Activated naive CD4-positive, alpha-beta T cell treated with anti-CD3 and anti-CD28 coated beads, Interleukin-2, amount 10 ng/mL, durations not matched to agents 7 days and 5 days (primary cell): Measurements from ENCODE around the gene CLIP4.

ENCODE experiments used
- CTCF ChIA-PET: fragments of 350-600 bp; sonication (Branson Sonifier 250); formaldehyde crosslinking; loops from one replicate; lab custom pipeline; 2021; ENCODE audit warnings: antibody characterized with exemption; lab: Charles Lee
- DNase-seq: peaks from one replicate; pipeline ENCODE4 v3.0.0-alpha.2; 2020
- H3K27ac Mint-ChIP-seq: one replicate; pipeline ENCODE4 v1.8.0; 2021; ENCODE audit warnings: mild to moderate bottlenecking, moderate library complexity, mixed read lengths
- H3K27me3 Mint-ChIP-seq: one replicate; pipeline ENCODE4 v1.8.0; 2021; ENCODE audit warnings: mild to moderate bottlenecking, mixed read lengths
- H3K36me3 Mint-ChIP-seq: one replicate; pipeline ENCODE4 v1.8.0; 2021; ENCODE audit warnings: mixed read lengths
- H3K4me1 Mint-ChIP-seq: one replicate; pipeline ENCODE4 v1.8.0; 2021; ENCODE audit warnings: mixed read lengths
- H3K4me3 Mint-ChIP-seq: one replicate; pipeline ENCODE4 v1.8.0; 2021; ENCODE audit warnings: mild to moderate bottlenecking, moderate library complexity, mixed read lengths
- H3K9me3 Mint-ChIP-seq: one replicate; pipeline ENCODE4 v1.8.0; 2021; ENCODE audit warnings: mixed read lengths

The CLIP4 gene

DNA sequence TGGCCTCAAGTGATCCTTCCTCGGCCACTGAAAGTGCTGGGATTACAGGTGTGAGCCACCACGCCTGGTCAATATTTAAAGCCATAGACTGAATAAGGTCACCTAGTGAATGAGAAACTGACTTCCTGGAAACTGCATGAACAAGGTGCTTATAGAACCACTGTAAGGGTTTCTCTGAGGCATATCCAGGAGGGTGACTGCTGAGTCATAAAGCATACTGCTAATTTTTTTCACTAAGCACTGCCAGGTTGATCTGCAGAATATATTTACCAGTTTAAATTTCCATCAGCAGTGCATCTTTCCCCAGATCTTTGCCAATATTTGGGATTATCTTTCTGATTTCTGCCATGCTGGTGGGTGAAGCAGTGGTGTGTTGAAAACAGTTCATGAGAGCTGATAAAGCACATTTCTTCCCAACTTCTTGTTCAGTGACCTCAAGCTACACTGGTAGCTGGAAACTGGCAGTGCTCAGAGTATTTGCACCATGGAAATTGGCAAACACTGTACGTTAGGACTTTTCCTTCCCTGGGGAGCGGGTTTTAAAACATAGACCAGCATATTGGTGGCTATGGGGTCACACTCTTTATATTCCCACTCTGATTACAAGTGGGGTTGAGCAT lies 4.2 kb upstream of the CLIP4 start:
- Mint-ChIP-seq H3K4me3 (no peak overlapping the region), H3K27me3 (peaks cover 20% of the 10 kb centered on the region), H3K9me3 (no peaks in the 10 kb centered on the region), H3K4me1 (peaks cover 24% of the 10 kb centered on the region), H3K36me3 (peaks cover 1% of the 10 kb centered on the region), H3K27ac (no peak overlapping the region)
- no peak for DNase-seq
- CTCF ChIA-PET: interaction anchor here (0.7 kb wide), 1 partner anchor 36 kb away, joined by 3 read pairs; no protein-coding TSS in a partner anchor

DNA sequence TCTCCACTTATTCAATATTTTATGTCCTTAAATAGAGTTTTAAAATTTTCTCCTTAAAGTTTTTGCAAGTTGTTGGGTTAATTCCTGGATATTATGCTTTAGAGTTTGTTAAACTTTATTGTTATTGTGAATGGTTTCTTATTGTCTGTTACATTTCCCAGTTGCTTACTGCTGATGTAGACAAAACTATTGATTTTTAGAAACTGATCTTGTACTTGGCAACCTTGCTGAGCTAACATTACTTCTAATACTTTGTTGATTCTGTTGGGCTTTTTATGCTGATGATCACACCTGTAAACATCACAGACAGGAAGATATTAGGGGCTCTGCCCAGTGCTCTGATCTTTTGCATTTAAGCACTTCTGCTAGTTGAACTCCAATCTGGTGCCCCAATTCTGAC lies 2.8 kb upstream of the CLIP4 start:
- Mint-ChIP-seq H3K36me3 (peaks cover 1% of the 10 kb centered on the region), H3K4me1 (peaks cover 37% of the 10 kb centered on the region), H3K27ac (no peak overlapping the region), H3K9me3 (no peaks in the 10 kb centered on the region), H3K27me3 (peaks cover 20% of the 10 kb centered on the region), H3K4me3 (no peak overlapping the region)
- CTCF ChIA-PET: interaction anchor here (1.2 kb wide), 1 partner anchor 97 kb away, joined by 3 read pairs; no protein-coding TSS in a partner anchor
- DNase-seq: no peak

DNA sequence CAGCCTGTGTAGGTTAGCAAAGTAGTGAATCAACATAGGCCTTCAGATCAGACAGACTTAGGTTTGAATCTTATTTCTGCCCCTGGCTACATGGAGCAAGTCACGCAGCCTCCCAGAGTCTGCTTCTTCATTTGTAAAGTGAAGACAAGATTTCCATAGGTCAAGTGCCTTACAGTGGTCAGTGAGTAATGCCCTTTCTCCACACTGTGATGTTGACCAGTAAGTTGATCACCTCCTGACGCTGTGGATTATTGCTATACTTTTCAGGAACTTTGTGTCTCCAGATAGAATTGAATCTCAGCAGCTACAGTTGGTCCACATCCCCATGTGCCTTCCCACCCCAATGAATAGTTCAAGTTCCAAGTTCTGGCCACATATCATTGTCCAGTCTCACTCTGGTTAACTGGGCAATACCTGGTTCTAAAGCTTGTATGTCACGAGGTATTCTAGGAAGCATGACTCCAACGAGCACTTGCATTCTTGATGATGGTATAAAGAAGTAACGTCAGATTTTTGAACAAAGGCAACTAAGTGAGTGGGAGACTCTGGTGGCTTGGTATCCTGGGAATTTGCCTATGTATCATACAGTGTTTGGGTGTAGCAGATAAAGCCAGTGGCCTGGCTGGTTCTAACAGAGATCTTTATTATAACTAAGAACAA lies 2.1 kb upstream of the CLIP4 start:
- CTCF ChIA-PET: interaction anchor here (1.2 to 1.3 kb wide), 2 partner anchors 12 to 98 kb away, joined by 3 read pairs; no protein-coding TSS in a partner anchor
- peaks cover 20% of the 10 kb centered on the region for H3K27me3 Mint-ChIP-seq
- DNase-seq: no peak
- no peak overlapping the region for H3K4me3 Mint-ChIP-seq
- no peaks in the 10 kb centered on the region for H3K9me3 Mint-ChIP-seq
- no peak overlapping the region for H3K27ac Mint-ChIP-seq
- peaks cover 6% of the 10 kb centered on the region for H3K36me3 Mint-ChIP-seq
- H3K4me1 Mint-ChIP-seq: peaks cover 45% of the 10 kb centered on the region

DNA sequence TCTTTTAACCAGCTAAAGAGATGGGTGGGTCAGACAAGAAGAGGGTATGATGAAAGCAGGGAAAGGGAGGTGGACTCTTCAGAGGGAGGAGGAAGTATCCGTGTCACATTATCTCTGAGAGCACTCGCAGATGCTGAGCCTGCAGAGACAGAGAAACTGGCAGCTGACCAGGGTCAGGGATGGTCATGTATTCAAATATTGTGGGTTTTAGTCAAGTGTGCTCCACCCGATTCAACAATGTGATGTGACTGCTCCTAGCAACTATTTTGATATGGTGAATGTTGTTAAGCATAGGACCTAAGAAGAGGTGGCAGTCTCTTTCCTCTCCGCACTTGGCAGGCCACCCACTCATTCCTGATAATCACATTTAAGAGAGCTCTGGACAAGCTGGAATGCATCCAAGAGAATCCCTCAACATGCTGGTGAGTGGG lies 1.3 kb upstream of the CLIP4 start:
- DNase-seq: no peak
- Mint-ChIP-seq H3K9me3 (no peaks in the 10 kb centered on the region), H3K4me3 (peak overlapping the region; percentile 91), H3K27me3 (peaks cover 20% of the 10 kb centered on the region), H3K4me1 (peaks cover 51% of the 10 kb centered on the region), H3K36me3 (peaks cover 6% of the 10 kb centered on the region), H3K27ac (peak overlapping the region; percentile 96)
- CTCF ChIA-PET: interaction anchor here (1.3 kb wide), 1 partner anchor 12 kb away, joined by 3 read pairs; no protein-coding TSS in a partner anchor

DNA sequence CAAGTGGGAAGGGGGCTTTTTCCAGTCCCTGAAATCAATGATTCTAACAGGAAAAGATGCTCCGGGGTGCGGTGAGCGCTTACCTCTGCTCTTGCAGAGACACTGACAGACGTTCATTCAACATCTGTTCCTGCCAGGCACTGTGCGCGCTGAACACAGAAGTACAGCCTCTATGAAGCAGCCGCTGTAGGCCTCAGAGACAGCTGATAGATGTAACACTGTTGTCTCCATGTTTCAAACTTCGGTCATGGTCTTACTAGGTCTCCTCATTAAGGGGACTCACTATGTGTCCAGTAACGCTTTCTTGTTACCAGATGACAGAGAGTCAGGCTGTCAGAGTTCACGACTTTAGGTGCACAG lies 649 bp upstream of the CLIP4 start:
- Mint-ChIP-seq H3K27me3 (peaks cover 20% of the 10 kb centered on the region), H3K4me1 (peaks cover 58% of the 10 kb centered on the region), H3K4me3 (peak overlapping the region; percentile 91), H3K27ac (peak overlapping the region; percentile 96), H3K9me3 (no peaks in the 10 kb centered on the region), H3K36me3 (peaks cover 7% of the 10 kb centered on the region)
- CTCF ChIA-PET: interaction anchor here (1.3 kb wide), 1 partner anchor 11 kb away, joined by 3 read pairs; no protein-coding TSS in a partner anchor
- no peak for DNase-seq

DNA sequence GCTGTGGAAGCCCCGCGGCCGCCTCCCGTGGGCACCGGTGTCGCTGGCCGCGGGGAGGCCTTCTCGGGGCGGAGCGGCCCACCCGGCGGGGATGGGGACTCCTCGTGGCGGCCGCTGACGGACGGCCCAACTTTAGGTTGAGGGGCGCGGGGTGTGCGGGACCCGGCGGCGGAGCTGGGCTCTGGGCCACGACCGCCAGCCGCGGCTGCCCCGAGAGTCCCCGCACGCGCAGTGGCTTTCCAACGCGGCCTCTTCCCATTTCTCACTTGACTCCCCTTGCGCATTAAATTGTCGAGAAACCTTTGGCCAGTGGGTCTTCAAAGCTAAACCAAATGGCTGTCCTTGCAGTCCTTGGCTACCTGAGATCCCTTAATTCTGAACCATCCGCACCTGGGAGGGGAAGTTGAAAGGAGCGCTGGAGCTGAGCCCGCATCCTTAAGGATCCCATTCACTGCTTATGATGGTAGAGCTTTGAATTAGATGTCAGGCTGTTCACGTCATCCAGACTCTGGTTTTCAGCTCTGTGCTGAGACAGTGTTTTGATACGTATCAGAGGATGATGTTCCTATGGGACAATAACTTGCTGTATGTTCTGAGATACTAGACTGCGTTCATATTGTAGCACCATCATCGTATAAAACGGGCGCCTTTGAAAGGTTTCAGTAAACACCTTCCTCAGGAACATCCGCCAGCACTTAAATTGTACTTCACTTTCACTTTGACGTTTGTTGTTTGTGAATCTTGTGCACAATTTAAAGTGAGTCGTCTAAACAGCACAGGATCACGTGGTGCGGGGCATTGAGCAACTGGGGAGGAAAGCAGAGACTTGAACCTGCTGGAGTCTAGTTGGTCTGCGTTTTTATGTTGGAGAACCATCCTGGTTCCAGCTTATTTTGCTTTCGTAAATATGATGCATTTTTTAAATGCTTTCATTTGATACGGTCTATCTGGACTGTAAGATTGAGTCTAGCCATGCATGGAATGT lies 874 bp downstream of the CLIP4 start:
- Mint-ChIP-seq H3K27me3 (peaks cover 20% of the 10 kb centered on the region), H3K27ac (peak overlapping the region; percentile 99), H3K36me3 (peaks cover 13% of the 10 kb centered on the region), H3K4me1 (peaks cover 58% of the 10 kb centered on the region), H3K4me3 (peak overlapping the region; percentile 89), H3K9me3 (no peaks in the 10 kb centered on the region)
- peak; percentile 91 for DNase-seq
- CTCF ChIA-PET: interaction anchor here (0.8 to 1.5 kb wide), 2 partner anchors 13 to 157 kb away, joined by 5 to 6 read pairs; no protein-coding TSS in a partner anchor

DNA sequence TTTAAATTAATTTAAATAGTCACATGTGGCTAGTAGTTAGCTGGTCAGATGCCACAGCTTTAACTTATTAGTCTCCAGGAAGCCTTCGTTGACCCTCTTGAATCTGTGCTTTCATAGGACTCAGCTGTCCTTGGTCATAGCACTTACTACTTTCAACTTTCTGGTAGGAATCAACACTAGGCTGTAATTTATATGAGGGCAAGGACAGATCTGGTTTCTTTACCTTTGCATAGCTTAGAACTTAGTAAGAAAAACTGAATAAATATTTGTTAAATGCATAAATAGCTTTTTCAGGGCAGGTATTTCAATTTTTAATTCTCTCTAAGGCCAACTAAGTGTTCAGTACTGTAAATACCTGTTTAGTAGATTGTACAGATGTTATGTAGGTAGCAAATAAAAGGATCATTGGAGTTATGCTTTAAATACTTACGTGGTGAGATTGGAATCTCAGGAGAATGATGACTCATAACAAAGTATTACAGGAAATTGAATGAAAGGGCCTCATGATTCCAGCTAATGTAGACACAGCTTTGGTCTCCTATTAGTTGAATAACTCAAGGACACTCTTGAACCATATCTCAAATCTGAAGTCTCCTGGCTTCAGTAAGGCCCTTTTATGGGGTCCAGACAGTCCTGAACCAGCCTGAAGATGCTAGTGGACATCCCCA lies 2.6 kb downstream of the CLIP4 start:
- peaks cover 56% of the 10 kb centered on the region for H3K4me1 Mint-ChIP-seq

DNA sequence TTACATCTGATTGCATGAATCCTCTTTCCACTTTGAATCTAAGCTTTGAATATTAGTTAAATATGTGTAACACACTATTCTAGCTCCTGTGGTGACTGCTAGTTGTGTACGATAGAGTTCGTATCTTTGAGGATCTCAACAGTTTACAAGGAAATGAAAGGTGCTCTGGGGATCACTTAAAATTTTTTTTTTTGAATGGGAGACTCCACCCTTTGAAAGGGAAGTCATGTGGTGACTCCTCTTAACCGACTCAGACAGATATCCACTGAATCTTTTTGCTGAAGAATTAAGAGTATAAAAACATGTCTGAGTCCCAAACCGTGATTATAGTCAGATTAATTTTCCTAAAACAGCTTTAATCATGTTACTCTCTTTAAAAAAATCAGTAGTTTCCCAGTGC lies 4.0 kb downstream of the CLIP4 start:
- DNase-seq: no peak
- Mint-ChIP-seq H3K27ac (peak overlapping the region; percentile 82), H3K4me1 (peaks cover 58% of the 10 kb centered on the region), H3K36me3 (peaks cover 39% of the 10 kb centered on the region), H3K4me3 (peak overlapping the region; percentile 43), H3K9me3 (peaks cover 10% of the 10 kb centered on the region), H3K27me3 (peaks cover 7% of the 10 kb centered on the region)
- CTCF ChIA-PET: interaction anchor here (0.6 kb wide), 1 partner anchor 11 kb away, joined by 3 read pairs; no protein-coding TSS in a partner anchor

More for the DNA sequence above, 2.6 kb downstream of the CLIP4 start:
- CTCF ChIA-PET: interaction anchor here (0.6 to 1.3 kb wide), 2 partner anchors 12 to 551 kb away, joined by 3 read pairs; no protein-coding TSS in a partner anchor
- Mint-ChIP-seq H3K36me3 (peaks cover 27% of the 10 kb centered on the region), H3K27ac (peak overlapping the region; percentile 99), H3K27me3 (peaks cover 19% of the 10 kb centered on the region), H3K9me3 (no peaks in the 10 kb centered on the region), H3K4me3 (peak overlapping the region; percentile 89)
- DNase-seq: no peak

DNA sequence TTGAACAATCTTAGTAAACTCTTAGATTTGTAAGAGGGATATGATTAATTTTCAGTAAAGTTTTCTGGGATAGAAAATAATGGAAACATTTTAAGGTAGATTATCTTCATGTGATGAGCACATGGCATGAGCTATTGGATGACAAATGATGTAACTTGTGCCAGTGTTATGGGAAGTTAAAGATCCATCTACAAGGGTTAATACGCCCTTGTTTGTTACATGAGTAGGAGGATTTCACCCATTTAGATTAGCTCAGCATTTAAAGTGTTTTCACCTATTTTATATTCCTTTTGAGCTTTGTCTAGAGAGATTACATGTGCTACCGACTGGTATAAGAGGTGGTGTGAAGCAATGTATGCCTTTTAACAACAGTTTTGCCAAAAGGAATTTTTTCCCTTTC lies 5.6 kb downstream of the CLIP4 start:
- Mint-ChIP-seq H3K4me3 (no peak overlapping the region), H3K36me3 (peaks cover 54% of the 10 kb centered on the region), H3K27me3 (no peaks in the 10 kb centered on the region), H3K4me1 (peaks cover 51% of the 10 kb centered on the region), H3K9me3 (peaks cover 20% of the 10 kb centered on the region), H3K27ac (no peak overlapping the region)
- DNase-seq: no peak
- CTCF ChIA-PET: no interaction called here

DNA sequence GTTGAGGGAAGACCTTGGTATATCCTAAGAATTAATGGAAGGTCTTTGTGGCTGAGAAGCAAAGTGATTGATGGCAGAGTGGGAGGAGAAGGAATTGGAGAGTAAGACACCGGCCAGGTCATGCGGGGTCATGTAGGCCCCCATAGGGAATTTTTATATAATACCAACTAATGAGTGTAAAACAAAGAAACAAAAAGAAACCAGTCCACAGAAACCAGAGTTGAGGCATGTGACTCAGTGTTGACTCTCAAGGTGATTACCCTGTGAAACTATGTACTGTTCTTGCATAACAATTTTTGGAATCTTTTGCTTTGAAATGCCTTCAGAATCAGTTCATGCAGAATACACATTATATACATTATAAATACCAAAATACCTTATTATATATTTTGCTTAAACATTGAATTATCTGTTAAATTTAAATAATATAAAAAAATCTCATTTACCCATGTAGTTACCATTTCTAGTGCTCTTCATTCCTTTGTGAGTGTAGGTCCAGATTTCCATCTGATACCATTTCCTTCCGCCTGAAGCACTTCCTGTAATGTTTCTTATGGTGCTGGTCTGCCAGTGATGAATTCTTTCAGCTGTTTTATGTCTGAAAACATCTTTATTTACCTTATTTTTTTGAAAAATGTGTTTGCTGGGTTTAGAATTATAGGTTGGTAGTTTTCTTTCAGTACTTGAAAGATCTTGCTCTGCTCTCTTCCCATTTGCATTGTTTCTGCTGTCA lies 8.6 kb downstream of the CLIP4 start:
- peaks cover 61% of the 10 kb centered on the region for H3K36me3 Mint-ChIP-seq
- H3K4me3 Mint-ChIP-seq: no peak overlapping the region
- H3K27me3 Mint-ChIP-seq: no peaks in the 10 kb centered on the region
- peaks cover 20% of the 10 kb centered on the region for H3K9me3 Mint-ChIP-seq
- no peak overlapping the region for H3K27ac Mint-ChIP-seq
- CTCF ChIA-PET: no interaction called here
- peaks cover 31% of the 10 kb centered on the region for H3K4me1 Mint-ChIP-seq
- DNase-seq: no peak

DNA sequence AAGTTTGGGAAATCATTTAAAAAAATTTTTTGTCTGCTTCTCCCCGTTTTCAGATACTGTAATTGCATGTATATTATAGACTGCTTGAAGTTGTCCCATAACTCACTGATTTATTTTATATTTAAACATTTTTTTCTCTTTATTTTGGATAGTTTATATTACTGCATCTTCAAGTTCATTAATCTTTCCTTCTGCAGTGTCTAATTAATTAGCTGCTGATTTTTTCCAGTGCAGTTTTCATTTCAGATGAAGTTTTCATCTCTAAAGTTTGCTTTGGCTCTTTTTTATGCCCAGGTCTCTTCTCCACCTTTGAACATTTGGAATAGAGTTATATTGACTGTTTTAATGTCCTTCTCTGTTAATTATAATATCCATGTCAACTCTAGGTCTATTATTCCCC lies 9.3 kb downstream of the CLIP4 start:
- no peak for DNase-seq
- CTCF ChIA-PET: no interaction called here
- H3K4me3 Mint-ChIP-seq: no peak overlapping the region
- no peaks in the 10 kb centered on the region for H3K27me3 Mint-ChIP-seq
- peaks cover 62% of the 10 kb centered on the region for H3K36me3 Mint-ChIP-seq
- no peak overlapping the region for H3K27ac Mint-ChIP-seq
- peaks cover 20% of the 10 kb centered on the region for H3K9me3 Mint-ChIP-seq
- H3K4me1 Mint-ChIP-seq: peaks cover 28% of the 10 kb centered on the region

DNA sequence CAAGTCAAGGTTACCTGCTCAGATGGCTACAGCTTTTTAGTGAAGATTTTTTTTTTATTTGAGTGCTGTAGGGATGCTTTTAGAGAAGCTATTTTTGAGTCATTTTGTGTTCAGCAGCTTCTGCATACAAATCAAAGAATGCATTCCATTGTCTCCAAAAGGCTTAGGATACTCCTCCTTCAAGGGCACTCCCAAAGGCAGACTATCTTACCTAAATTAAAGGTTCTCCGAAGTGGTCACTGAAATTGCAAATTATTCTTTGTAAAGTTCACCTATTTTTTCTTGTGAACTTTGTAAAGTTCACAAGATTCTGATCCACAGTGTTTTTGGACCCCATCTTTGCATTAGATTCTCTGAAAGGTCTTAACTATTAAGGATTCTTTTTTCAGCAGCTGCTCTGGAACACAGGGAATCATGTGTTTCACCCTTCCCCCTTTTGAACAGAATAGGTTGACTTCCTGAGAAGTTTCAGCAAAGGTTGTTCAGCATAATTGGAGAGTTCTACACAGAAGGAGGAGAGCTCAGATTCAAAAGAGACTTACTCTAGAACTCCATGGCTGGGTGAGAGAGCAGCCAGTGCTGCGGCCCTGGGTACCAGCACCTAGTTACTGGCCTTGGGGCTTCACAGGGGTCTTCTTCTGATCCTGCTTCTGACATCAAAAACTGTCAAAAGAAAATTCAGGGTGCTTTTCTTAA lies 14.5 kb downstream of the CLIP4 start:
- peaks cover 6% of the 10 kb centered on the region for H3K9me3 Mint-ChIP-seq
- H3K4me1 Mint-ChIP-seq: peaks cover 25% of the 10 kb centered on the region
- CTCF ChIA-PET: interaction anchor here (0.6 to 1.9 kb wide), 6 partner anchors 11 to 171 kb away, joined by 3 to 6 read pairs (median 3); no protein-coding TSS in a partner anchor
- peak overlapping the region; percentile 19 for H3K27ac Mint-ChIP-seq
- peaks cover 51% of the 10 kb centered on the region for H3K36me3 Mint-ChIP-seq
- no peak overlapping the region for H3K4me3 Mint-ChIP-seq
- no peak for DNase-seq
- no peaks in the 10 kb centered on the region for H3K27me3 Mint-ChIP-seq
